Measurements from ENCODE around the gene ERVFRD-1.

DNA sequence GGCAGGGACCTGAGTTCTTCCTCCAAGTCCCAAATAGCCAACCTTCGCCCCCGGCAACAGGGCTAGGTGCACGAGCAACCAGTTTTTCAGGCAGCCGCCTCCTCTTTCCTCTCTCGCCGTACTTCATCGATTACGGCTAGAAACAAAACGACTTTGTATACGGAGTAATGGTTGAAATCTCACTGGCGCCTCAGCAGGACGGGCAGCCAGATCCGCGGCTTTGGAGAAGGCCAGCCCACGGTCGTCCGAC is 18.2 kb downstream of the ERVFRD-1 start:
- TF ChIP-seq, protein P1, sequence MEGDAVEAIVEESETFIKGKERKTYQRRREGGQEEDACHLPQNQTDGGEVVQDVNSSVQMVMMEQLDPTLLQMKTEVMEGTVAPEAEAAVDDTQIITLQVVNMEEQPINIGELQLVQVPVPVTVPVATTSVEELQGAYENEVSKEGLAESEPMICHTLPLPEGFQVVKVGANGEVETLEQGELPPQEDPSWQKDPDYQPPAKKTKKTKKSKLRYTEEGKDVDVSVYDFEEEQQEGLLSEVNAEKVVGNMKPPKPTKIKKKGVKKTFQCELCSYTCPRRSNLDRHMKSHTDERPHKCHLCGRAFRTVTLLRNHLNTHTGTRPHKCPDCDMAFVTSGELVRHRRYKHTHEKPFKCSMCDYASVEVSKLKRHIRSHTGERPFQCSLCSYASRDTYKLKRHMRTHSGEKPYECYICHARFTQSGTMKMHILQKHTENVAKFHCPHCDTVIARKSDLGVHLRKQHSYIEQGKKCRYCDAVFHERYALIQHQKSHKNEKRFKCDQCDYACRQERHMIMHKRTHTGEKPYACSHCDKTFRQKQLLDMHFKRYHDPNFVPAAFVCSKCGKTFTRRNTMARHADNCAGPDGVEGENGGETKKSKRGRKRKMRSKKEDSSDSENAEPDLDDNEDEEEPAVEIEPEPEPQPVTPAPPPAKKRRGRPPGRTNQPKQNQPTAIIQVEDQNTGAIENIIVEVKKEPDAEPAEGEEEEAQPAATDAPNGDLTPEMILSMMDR (IDR thresholded peaks at IDR 0.05): no peak
- TF ChIP-seq POLR2A (IDR thresholded peaks at IDR 0.05): no peak
